ENCODE results near the gene PTRHD1.

The PTRHD1 gene

DNA sequence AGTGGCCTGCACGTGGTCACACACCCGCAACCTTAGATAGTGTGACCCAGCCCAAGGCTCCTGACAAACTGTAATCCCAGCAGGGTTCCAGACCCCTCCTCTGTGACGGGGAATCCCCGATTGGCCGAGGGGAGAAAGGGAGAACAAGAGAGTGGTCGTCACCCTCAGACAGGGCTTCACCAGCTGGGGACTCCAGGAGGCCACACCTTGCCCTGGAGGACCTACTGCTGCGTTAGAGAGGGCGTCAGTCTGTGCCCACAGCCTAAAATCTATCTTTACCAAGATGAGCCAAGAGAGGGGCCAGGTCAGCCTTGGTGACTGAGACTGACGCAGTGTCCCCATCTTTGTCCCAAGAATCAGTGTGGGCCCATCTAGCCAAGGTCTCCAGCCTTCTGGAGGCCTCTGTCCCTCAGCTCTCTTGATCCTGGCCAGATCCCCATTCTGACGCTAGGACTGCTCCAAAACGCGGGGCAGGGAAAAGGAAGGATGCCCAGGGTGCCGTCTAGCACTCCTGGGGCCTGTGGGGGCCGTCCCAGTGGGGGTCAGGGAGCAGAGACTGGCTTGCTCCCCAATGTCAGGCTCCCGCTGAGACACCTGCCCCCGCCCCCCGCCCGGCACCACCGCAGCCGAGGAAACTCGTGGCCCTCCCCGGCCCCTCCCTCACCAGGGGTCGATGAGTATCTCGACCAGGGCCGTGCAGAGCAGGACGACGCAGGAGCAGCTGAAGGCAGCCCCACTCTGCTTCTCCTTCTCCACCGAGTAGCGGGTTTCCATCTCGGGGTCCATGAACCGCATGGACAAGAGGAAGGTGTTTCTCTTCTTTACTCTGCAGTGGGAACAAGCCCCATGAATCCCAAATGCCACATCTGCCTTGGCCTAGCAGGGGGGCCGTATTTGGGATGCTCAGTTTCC is 40.9 kb upstream of the PTRHD1 start:
- no peak overlapping the region for H3K4me3 ChIP-seq (ENCODE audit: low read depth, low read length)
- ChIA-PET CTCF (interaction anchor here (1.0 to 16.1 kb wide), 7 partner anchors 8 to 425 kb away, joined by 3 to 296 read pairs (median 6); no protein-coding TSS in a partner anchor), POLR2A (no interaction called here)
- TF ChIP-seq, protein P1, sequence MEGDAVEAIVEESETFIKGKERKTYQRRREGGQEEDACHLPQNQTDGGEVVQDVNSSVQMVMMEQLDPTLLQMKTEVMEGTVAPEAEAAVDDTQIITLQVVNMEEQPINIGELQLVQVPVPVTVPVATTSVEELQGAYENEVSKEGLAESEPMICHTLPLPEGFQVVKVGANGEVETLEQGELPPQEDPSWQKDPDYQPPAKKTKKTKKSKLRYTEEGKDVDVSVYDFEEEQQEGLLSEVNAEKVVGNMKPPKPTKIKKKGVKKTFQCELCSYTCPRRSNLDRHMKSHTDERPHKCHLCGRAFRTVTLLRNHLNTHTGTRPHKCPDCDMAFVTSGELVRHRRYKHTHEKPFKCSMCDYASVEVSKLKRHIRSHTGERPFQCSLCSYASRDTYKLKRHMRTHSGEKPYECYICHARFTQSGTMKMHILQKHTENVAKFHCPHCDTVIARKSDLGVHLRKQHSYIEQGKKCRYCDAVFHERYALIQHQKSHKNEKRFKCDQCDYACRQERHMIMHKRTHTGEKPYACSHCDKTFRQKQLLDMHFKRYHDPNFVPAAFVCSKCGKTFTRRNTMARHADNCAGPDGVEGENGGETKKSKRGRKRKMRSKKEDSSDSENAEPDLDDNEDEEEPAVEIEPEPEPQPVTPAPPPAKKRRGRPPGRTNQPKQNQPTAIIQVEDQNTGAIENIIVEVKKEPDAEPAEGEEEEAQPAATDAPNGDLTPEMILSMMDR (IDR thresholded peaks at IDR 0.05; ENCODE audit: insufficient read depth, low read length, missing control alignments): no peak
- no peak for DNase-seq (ENCODE audit: low read depth, low spot score)

GRCh38 chr2:24832931-24833701 is 39.9 kb upstream of the PTRHD1 start:
- DNase-seq (ENCODE audit: low read depth, low spot score): no peak
- POLR2A ChIA-PET: no interaction called here
- TF ChIP-seq, protein P1 (IDR thresholded peaks at IDR 0.05; ENCODE audit: insufficient read depth, low read length, missing control alignments): no peak
- CTCF ChIA-PET: interaction anchor here (1.0 to 16.1 kb wide), 4 partner anchors 9 to 424 kb away, joined by 3 to 296 read pairs (median 5); no protein-coding TSS in a partner anchor
- H3K4me3 ChIP-seq (ENCODE audit: low read depth, low read length): no peak overlapping the region

DNA sequence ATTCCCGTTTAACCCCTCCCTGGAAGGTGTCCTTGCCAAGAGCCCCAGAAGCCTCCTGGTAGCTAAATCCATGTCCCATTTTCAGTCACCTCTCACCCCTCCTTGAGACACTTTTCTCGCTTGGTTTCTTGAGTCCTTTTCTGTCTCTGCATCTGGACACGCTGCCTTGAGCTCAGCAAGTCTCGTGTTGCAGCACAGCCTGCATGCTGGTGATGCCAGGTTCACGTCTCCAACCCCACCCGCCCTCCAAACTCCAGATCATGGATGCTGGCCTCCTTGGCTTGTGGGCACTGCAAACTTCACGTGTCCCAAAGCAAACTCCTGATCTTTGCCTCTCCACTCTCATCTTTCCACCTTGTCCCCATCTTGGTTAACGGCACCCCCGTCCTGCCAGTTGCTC is 39.3 kb upstream of the PTRHD1 start:
- TF ChIP-seq, protein P1 (IDR thresholded peaks at IDR 0.05; ENCODE audit: insufficient read depth, low read length, missing control alignments): no peak
- CTCF ChIA-PET: interaction anchor here (1.8 to 16.1 kb wide), 2 partner anchors 11 to 424 kb away, joined by 6 to 296 read pairs; no protein-coding TSS in a partner anchor
- no peak overlapping the region for H3K4me3 ChIP-seq (ENCODE audit: low read depth, low read length)
- POLR2A ChIA-PET: no interaction called here
- DNase-seq (ENCODE audit: low read depth, low spot score): no peak

DNA sequence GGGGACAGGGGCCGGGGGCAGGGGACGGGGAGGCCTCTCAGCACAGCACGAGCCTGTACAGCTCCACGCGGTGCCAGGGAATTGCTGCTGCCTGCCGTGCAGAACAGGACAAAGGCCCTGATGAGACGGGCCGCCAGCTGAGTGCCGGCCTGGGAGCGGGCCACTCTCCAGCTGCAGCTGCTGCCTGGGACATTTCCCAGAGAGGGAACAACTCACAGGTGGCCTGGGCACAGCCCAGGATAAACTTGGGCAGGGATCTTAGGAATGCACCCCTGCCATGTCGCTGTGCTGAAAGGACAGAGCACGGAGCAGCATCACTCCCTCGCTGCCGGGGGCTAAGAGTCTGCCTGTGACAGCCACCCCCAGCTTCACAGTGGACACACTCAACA is 38.9 kb upstream of the PTRHD1 start:
- no peak for DNase-seq (ENCODE audit: low read depth, low spot score)
- CTCF ChIA-PET: interaction anchor here (16.1 kb wide), 1 partner anchor 423 kb away, joined by 296 read pairs; no protein-coding TSS in a partner anchor
- no peak overlapping the region for H3K4me3 ChIP-seq (ENCODE audit: low read depth, low read length)
- TF ChIP-seq, protein P1 (IDR thresholded peaks at IDR 0.05; ENCODE audit: insufficient read depth, low read length, missing control alignments): no peak
- POLR2A ChIA-PET: no interaction called here

GRCh38 chr2:24831221-24832072 is 38.3 kb upstream of the PTRHD1 start:
- H3K4me3 ChIP-seq (ENCODE audit: low read depth, low read length): no peak overlapping the region
- TF ChIP-seq, protein P1 (IDR thresholded peaks at IDR 0.05; ENCODE audit: insufficient read depth, low read length, missing control alignments): no peak
- CTCF ChIA-PET: interaction anchor here (1.4 to 16.1 kb wide), 3 partner anchors 218 to 423 kb away, joined by 4 to 296 read pairs (median 11); no protein-coding TSS in a partner anchor
- POLR2A ChIA-PET: no interaction called here
- no peak for DNase-seq (ENCODE audit: low read depth, low spot score)
